ENCODE measurements around the gene DIPK2B.

DNA sequence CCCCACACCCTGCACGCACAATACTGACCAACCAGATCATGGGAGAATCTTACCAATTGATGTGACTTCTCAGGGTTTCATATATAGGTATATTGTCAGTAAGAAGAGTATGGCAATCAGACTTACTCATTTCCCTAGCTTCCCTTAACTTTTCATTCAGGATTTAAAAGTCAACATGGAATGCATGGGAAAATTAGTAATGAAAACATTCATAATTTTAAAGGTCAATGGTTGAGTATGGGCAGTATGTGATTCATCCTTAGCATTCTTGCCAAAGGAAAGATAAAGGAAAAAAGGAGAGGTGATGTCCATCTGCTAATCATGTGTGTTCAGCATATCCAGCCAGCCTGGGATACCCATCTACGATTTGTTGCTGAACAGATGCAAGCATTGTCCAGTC is 4.0 kb downstream of the DIPK2B start:
- TF ChIP-seq, protein P1, sequence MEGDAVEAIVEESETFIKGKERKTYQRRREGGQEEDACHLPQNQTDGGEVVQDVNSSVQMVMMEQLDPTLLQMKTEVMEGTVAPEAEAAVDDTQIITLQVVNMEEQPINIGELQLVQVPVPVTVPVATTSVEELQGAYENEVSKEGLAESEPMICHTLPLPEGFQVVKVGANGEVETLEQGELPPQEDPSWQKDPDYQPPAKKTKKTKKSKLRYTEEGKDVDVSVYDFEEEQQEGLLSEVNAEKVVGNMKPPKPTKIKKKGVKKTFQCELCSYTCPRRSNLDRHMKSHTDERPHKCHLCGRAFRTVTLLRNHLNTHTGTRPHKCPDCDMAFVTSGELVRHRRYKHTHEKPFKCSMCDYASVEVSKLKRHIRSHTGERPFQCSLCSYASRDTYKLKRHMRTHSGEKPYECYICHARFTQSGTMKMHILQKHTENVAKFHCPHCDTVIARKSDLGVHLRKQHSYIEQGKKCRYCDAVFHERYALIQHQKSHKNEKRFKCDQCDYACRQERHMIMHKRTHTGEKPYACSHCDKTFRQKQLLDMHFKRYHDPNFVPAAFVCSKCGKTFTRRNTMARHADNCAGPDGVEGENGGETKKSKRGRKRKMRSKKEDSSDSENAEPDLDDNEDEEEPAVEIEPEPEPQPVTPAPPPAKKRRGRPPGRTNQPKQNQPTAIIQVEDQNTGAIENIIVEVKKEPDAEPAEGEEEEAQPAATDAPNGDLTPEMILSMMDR (IDR thresholded peaks at IDR 0.05), result no peak
- TF ChIP-seq EP300 (IDR thresholded peaks at IDR 0.05) (no peak), POLR2A (IDR thresholded peaks at IDR 0.05) (no peak), POLR2AphosphoS5 (IDR thresholded peaks at IDR 0.05) (no peak)
